A549 treated with GW870086 at 1 μM for 4 hours (cell line): Measurements from ENCODE around the gene C7orf25. TPM values are rescaled to one million over a fixed set of nuclear protein-coding genes. Genes with fewer than 3 reads are reported as not detected.

Source experiments
- total RNA-seq: library from RNA; stranded (reverse); fragments of 200-300 nt; extraction: Qiagen RNA extraction; gene quantifications from 5 replicates; pipeline ENCODE4 v1.2.3, GENCODE V29; 2022; ENCODE audit warnings: low read depth

C7orf25 gene
- total RNA-seq: 1.1 to 3.2 TPM (median 2.3 TPM) in 5 replicates

DNA sequence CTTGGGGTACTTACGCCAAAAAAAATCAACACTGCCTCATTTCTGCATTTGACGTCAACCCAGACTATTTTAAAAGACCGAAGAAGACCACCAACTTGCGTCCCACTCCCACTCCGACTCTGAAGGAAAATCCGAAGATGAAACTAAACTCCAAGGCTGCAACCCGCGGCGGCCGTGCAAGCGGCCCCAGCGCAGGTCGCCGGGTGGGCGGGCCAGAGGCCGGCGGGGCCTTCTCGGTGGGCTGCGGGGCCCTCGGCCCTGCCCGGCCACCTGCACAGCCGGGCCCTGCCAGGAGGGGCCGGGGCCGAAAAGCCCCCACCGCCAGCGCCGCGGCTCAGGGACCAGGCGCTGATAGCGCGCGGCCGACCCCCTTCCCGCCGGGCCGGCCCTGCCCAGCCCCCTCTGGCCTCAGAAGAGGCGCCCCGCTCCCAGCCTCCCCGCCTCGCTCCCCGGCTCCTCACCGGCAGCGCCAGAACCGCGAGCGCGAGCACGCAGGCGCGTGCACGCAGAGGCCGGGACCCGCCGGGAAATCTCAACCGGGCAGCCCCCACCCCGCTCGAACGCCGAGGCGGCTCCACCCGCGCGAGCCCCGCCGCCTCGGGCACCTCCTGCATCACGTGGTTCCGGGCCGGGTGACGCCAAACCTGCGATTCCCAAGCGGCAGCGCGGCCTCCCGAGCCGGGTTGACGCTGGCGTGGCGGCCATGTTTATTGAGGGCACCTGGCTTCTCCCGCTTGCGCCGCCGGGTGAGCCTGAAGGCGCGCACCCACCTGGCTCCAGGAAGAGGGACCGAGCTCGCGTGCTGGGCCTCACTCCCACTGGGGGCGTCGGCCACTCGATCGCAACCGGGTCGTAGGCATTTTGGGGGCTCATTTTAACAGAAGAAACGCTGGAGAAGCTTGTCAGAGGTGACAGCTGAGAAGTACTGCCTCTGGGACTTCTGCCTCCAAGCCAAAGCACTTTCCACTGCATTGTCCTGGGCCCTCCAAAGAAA is at the start of gene C7orf25:
Gene C7orf25 (minus strand): TSS at position 617 of the 994 bp plus-strand sequence. CDS start 1,170 bp downstream, outside the sequence.

DNA sequence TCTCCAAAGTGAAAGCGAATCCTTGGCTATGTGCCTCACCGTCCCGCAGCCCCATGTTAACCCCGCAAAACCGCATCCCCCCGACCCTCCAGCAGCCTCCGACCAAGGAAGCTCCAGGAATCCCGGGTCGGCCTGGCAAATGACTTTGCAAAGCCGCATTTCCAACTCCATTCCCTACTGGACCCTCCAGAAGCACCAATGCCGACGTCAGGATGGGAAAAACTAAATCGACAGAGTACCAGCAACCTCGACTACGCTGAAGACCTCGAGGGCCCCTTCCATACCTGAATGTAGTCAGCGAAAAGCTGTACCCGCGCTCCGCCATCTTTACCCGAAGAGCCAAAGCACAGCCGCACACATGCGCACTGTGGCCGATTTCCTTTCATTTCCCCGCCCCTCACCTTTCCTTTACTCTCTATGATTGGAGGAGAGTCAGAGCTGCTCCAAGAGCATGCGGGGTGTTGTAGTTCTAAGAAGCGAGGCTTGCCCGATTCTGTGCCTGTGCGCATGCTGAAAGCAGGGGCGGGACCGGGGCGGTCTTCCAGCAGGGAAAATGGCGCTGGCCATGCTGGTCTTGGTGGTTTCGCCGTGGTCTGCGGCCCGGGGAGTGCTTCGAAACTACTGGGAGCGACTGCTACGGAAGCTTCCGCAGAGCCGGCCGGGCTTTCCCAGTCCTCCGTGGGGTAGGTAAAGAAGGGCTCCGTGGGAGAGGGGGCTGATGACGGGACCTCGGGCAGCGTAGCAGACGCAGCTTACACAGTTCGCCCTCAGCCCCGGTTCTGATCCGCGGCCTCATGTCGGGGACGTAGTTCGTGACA is 20.2 kb upstream of the C7orf25 start, which contains the start of the genes MRPL32 and PSMA2:
Gene MRPL32 (plus strand): TSS at position 543 of the 818 bp plus-strand sequence. CDS start 11 bp downstream, at position 554.
Gene PSMA2 (minus strand): TSS at position 341 of the 818 bp plus-strand sequence. CDS start 16 bp downstream, at position 325.

Other genes starting within 250 kb of the C7orf25 start
- gene PSMA2, start 20.1 kb upstream of the C7orf25 start, total RNA-seq: 196 to 218 TPM (median 201 TPM) in 5 replicates
- gene MRPL32, start 20.3 kb upstream of the C7orf25 start, total RNA-seq: 71.9 to 79.6 TPM (median 76.2 TPM) in 5 replicates
- gene HECW1, start 200.6 kb upstream of the C7orf25 start, total RNA-seq: 14.9 to 18.6 TPM (median 16.7 TPM) in 5 replicates